GM19463 (cell line): Measurements from ENCODE around the gene RBM44.
"Not testable (repeated sequence)": the region's sequence is repeated elsewhere in the genome, so short reads cannot be mapped to it uniquely, and the experiment has no call there.

Experiments
- ATAC-seq: cut with Tn5 transposase; IDR thresholded peaks from one replicate; pipeline ENCODE4 v1.9.1; 2021; ENCODE audit warnings: mild to moderate bottlenecking, moderate library complexity; ENCODE audit not compliant: unreplicated experiment

Gene RBM44

GRCh38 chr2:237774811-237775553 lies 23.6 kb upstream of the RBM44 start:
- ATAC-seq = no peak

GRCh38 chr2:237779521-237779920 lies 19.1 kb upstream of the RBM44 start:
- ATAC-seq = no peak

GRCh38 chr2:237782181-237782580 lies 16.4 kb upstream of the RBM44 start:
- ATAC-seq = no peak

- not testable (repeated sequence) for ATAC-seq
Observed at GRCh38 chr2:237783678-237784077, 14.9 kb upstream of the RBM44 start.

- no peak for ATAC-seq
Observed at GRCh38 chr2:237786936-237787335, 11.6 kb upstream of the RBM44 start.

GRCh38 chr2:237790353-237790752 lies 8.2 kb upstream of the RBM44 start:
- no peak for ATAC-seq

- no peak for ATAC-seq
Observed at GRCh38 chr2:237791977-237792727, 6.4 kb upstream of the RBM44 start.

- no peak for ATAC-seq
Observed at GRCh38 chr2:237797253-237797652, 1.3 kb upstream of the RBM44 start.

GRCh38 chr2:237799060-237799428 lies 465 bp downstream of the RBM44 start:
- ATAC-seq = no peak

- no peak for ATAC-seq
Observed at GRCh38 chr2:237801466-237801865, 2.9 kb downstream of the RBM44 start.

GRCh38 chr2:237806334-237806733 lies 7.8 kb downstream of the RBM44 start:
- ATAC-seq = no peak

- no peak for ATAC-seq
Observed at GRCh38 chr2:237815637-237816036, 17.1 kb downstream of the RBM44 start.

- no peak for ATAC-seq
Observed at GRCh38 chr2:237816531-237816930, 18.0 kb downstream of the RBM44 start.

- no peak for ATAC-seq
Observed at GRCh38 chr2:237818066-237818473, 19.5 kb downstream of the RBM44 start.

- no peak for ATAC-seq
Observed at GRCh38 chr2:237819231-237819630, 20.7 kb downstream of the RBM44 start.

- ATAC-seq = no peak
Observed at GRCh38 chr2:237820421-237820820, 21.8 kb downstream of the RBM44 start.

GRCh38 chr2:237823544-237823943 lies 25.0 kb downstream of the RBM44 start:
- ATAC-seq = no peak

GRCh38 chr2:237824085-237824484 lies 25.5 kb downstream of the RBM44 start:
- no peak for ATAC-seq

GRCh38 chr2:237827421-237827987 lies 28.9 kb downstream of the RBM44 start:
- no peak for ATAC-seq

- ATAC-seq = no peak
Observed at GRCh38 chr2:237830522-237830921, 31.9 kb downstream of the RBM44 start.

- no peak for ATAC-seq
Observed at GRCh38 chr2:237833546-237833945, 35.0 kb downstream of the RBM44 start.

- no peak for ATAC-seq
Observed at GRCh38 chr2:237835372-237835771, 36.8 kb downstream of the RBM44 start.
